Sigmoid colon (tissue), 4 donors: ENCODE measurements around the gene NIPAL3.

Experiments used
- EP300 ChIP-seq, 4 donors: sonication (generic); formaldehyde crosslinking; IDR thresholded peaks; one replicate each; pipeline ENCODE4 v1.6.1; 2017; ENCODE audit warnings: antibody characterized with exemption in 4 of 4
- POLR2A ChIP-seq, 2 donors: fragments of 450-650 bp; IDR thresholded peaks; one replicate each; pipeline ENCODE4 v1.6.1; 2016; ENCODE audit warnings: antibody characterized with exemption in 2 of 2, mild to moderate bottlenecking in 2 of 2, moderate library complexity in 2 of 2
- POLR2AphosphoS5 ChIP-seq, 4 donors: sonication (generic); formaldehyde crosslinking; IDR thresholded peaks; one replicate each; pipeline ENCODE4 v1.6.1; 2017; ENCODE audit warnings: antibody characterized with exemption in 4 of 4
- TF ChIP-seq, protein P1 (sequence below), 4 experiments: fragments of 450-650 bp in 3 of 4; fragments of 200-600 bp in 1 of 4; IDR thresholded peaks; one replicate each; pipeline ENCODE4 v1.5.1; 2016 to 2019; ENCODE audit warnings: antibody characterized with exemption in 4 of 4, mild to moderate bottlenecking in 3 of 4, moderate library complexity in 2 of 4

DNA sequence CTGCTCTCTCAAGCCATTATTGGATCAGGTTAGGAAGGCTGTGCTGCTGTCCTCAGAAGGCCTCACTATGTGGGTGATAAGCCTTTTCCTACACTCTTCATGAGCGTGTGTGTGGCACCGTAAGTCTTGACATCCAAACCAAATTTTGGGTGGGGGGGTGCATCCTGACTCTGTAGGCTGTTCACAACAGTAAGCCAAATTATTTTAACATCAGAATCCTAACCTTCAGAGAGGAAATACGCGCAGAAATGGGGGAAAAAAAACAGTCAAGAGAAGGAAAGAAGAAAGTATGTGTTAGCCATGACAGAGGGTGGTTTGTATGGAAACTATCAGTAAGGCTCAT, 23.0 kb upstream of the NIPAL3 start:
- no peak for TF ChIP-seq POLR2A (IDR thresholded peaks at IDR 0.05)
- TF ChIP-seq, protein P1, sequence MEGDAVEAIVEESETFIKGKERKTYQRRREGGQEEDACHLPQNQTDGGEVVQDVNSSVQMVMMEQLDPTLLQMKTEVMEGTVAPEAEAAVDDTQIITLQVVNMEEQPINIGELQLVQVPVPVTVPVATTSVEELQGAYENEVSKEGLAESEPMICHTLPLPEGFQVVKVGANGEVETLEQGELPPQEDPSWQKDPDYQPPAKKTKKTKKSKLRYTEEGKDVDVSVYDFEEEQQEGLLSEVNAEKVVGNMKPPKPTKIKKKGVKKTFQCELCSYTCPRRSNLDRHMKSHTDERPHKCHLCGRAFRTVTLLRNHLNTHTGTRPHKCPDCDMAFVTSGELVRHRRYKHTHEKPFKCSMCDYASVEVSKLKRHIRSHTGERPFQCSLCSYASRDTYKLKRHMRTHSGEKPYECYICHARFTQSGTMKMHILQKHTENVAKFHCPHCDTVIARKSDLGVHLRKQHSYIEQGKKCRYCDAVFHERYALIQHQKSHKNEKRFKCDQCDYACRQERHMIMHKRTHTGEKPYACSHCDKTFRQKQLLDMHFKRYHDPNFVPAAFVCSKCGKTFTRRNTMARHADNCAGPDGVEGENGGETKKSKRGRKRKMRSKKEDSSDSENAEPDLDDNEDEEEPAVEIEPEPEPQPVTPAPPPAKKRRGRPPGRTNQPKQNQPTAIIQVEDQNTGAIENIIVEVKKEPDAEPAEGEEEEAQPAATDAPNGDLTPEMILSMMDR (IDR thresholded peaks at IDR 0.05): no peak
- TF ChIP-seq POLR2AphosphoS5 (IDR thresholded peaks at IDR 0.05): no peak
- no peak for TF ChIP-seq EP300 (IDR thresholded peaks at IDR 0.05)
